ENCODE results near the gene BOLL.
"Not testable (repeated sequence)": the region's sequence is repeated elsewhere in the genome, so short reads cannot be mapped to it uniquely, and the experiment has no call there.

BOLL gene, protein sequence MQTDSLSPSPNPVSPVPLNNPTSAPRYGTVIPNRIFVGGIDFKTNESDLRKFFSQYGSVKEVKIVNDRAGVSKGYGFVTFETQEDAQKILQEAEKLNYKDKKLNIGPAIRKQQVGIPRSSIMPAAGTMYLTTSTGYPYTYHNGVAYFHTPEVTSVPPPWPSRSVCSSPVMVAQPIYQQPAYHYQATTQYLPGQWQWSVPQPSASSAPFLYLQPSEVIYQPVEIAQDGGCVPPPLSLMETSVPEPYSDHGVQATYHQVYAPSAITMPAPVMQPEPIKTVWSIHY

DNA sequence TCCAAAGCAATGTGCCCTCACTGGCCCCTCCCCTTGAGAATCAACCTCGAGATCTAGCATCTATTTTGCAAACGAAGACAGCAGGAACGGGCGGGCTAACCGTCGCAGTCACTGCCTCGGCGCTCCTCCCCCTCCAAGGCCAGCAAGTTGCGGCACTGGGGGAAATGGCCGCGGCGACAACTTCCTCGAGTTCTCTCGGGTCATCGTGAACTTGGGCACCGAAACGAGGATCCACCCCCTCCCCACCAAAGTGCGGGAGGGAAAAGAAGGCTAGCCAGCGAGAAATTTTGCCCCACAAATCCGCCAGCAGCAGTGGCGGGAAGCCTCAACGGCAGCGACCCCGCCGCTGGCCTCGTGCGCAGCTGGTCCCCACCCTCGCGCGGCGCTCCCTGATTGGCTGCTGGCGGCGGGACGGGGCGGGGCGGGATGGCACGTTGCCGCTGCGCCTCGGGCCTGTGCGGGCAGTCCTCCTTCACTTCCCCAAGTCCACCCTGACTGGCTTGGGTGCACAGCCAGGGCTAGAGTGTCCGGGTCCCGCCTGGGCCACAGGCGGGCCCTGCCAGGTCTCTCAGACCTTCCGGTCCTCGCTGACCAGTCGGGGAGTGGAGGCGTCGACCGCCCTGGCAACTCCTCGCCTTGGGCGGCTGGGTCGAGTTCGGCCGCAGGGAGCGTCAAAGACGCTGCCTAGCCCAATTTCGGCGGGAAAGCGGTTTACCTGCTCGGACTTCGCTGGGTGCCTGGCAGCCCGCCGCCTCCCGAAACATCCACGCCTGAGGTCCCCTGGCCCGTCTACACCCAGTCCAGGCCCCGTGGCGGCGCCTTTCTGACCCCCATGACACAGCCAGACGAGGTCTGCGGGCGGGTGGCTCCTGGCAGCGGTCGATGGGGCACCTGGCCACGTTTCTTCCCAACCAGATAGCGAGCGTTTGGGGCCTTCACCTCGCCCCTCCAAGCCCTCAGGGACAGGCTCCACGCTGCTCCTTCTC lies at the start of gene BOLL:
Gene BOLL, minus strand, starts transcription at position 364 of the 986 bp plus-strand sequence. CDS start 3,469 bp downstream, outside the sequence.
- no peak for DNase-seq

DNA sequence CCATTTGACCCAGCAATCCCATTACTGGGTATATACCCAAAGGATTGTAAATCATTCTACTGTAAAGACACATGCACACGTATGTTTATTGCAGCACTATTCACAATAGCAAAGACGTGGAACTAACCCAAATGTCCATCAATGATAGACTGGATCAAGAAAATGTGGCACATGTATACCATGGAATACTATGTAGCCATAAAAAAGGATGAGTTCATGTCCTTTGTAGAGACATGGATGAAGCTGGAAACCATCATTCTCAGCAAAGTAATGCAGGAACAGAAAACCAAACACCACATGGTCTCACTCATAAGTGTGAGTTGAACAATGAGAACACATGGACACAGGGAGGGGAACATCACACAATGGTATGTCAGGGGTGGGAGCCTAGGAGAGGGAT lies 49.7 kb upstream of the BOLL start:
- not testable (repeated sequence) for DNase-seq

DNA sequence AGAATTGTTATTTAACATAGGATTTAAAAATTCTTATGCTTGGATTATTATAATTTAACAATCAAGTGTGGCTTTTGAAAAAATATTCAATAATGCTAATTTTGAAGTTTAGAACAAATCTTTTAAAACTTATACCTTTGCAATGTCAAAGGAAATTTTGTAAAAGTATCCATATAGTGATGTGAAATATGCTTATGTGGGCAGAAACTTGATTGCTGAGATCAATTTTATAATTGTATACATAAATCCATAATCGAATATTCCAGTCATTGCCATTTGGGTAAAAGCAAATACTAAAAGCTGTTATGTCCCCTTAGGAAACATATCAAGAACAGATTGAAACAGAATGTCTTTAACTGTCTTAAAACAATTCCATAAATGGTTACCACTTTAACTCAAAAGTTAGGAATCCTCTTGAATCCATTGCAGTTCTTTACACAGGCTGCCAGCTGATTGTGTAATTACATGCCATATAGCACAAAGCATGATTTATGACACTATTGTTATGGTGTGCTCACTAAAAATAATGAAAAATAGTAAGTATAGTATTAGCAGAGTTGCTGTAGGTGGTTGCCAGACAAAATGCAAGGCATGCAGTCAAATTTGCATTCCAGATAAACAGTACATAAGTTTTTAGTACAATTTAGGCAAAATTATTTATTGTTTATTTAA lies 43.5 kb upstream of the BOLL start:
- no peak for DNase-seq

GRCh38 chr2:197827618-197828017 lies 42.5 kb upstream of the BOLL start:
- DNase-seq = no peak

- DNase-seq = no peak
Measured at GRCh38 chr2:197822333-197822732, 37.2 kb upstream of the BOLL start.

- DNase-seq = no peak
Measured at GRCh38 chr2:197821550-197822289, 36.6 kb upstream of the BOLL start.

DNA sequence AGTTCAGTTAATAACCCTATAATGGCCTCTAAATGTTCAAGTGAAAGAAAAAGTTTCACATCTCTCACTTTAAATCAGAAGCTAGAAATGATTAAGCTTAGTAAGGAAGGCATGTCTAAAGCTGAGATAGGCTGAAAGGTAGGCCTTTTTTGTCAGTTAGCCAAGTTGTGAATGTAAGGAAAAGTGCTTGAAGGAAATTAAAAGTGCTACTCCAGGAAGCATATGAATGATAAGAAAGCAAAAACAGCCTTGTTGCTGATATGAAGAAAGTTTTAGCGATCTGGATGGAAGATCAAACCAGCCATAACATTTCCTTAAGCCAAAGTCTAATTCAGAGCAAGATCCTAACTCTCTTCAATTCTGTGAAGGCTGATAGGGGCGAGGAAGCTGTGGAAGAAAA lies 29.4 kb upstream of the BOLL start:
- DNase-seq = no peak

GRCh38 chr2:197813093-197813787 lies 28.1 kb upstream of the BOLL start:
- DNase-seq = peak; percentile 33

DNA sequence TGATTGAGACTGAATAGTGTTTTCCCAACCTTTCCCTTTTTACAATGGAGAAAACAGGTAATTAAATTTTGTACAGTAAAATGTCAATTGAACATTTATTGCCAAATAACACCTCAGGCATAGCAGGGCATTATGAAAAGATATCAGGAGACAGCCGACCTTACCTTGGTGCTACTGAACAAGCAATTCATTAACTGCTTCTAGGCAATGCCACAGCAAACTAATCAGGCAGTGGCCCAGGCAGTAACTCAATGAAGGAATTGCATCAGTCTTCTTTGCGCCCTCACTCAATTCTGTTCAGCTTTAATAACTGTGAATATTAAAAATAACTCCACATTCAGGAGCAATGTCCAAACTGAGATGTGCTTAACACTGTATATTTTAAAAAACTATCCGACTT lies 25.4 kb upstream of the BOLL start:
- DNase-seq = no peak

GRCh38 chr2:197810016-197810415 lies 24.9 kb upstream of the BOLL start:
- no peak for DNase-seq

DNA sequence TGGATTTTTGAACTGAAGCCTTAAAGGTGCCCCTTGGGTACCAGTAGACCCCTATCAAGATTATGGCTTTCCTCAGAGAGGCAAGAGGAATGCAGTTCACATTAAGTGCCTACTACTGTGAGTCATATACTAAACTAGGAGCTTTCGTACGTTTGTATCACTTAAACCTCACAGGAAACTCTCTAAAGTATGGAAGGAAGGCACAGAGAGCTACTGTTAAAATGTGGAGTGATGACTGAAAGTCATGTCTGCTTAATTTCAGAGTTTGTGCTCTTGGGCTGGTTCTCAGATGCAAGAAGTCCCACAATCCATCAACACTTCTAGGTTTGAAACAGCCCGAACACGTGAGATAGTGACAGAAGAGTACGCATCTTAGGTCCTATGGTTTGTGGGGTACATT lies 23.9 kb upstream of the BOLL start:
- DNase-seq = no peak

GRCh38 chr2:197805715-197806633 lies 20.9 kb upstream of the BOLL start:
- DNase-seq = no peak

DNA sequence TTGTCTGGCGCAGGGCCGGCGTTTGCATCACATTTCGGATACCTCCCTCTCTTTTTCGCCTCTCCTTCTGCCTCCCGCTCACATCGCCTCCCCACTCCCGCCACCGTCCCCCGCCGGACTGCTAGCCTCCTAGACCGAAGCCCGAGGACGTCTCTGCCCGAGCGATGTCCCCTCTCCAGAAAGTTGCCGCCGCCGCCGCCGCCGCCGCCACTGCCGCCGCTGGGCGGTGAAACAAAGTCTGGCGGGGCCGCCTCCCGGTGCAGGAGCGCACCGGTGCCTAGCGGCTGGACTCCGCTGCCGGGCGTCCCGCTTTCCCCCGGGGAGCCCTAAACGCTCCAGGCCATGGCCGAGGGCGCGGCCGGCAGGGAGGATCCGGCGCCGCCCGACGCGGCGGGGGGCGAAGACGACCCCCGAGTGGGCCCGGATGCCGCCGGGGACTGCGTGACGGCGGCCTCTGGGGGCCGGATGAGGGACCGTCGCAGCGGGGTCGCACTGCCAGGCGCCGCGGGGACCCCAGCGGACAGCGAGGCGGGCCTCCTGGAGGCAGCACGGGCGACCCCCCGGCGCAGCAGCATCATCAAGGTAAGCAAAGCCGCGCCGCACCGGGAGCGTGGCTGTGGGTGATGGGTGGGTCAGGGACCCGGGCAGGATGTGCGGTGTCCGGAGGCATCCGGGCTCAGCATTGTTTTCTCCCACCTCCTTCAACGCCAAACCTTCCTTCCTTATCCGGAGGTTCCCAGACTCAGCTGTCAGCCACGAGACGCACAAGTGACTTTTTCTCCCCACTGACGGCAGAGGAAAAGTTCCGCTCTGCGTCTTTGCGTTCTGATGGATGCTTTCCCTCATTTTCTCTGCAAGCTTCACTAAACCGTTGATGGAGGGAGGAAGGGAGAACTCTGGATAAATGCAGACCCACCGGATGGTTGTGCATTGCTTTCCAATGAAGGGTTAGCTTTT lies 19.9 kb upstream of the BOLL start:
- no peak for DNase-seq

- peak; percentile 91 for DNase-seq
Measured at GRCh38 chr2:197804049-197804757, 19.1 kb upstream of the BOLL start, which contains the start of gene PLCL1. TSS of gene PLCL1 (plus strand) at chr2:197804593.

DNA sequence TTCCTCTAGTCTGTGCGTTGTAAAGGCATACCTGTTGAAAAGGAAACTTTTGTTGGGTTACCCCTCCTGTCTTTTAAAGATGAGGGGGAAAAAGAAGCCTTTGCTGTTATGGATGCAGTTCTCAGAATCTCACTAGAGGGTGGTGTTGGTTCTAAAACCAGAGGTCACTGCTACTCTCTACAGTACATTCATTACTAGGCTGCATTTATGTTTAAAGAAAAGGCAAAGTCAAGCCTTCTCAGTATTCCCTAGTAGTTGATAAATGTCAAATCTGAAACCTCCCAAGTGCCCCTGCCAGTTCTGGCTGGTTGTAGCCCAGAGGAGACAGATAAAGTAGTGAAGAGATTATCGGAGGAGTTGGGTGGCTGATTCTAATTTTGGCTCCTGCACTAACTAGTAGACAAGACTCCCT lies 17.9 kb upstream of the BOLL start:
- DNase-seq = peak; percentile 38

- no peak for DNase-seq
Measured at GRCh38 chr2:197801033-197801432, 15.9 kb upstream of the BOLL start.

- DNase-seq = no peak
Measured at GRCh38 chr2:197800091-197800490, 15.0 kb upstream of the BOLL start.

- no peak for DNase-seq
Measured at GRCh38 chr2:197799068-197799467, 13.9 kb upstream of the BOLL start.

- no peak for DNase-seq
Measured at GRCh38 chr2:197798187-197798586, 13.1 kb upstream of the BOLL start.

Data from NCI-H226 (cell line).